ENCODE measurements around the gene MYZAP.

The MYZAP gene

GRCh38 chr15:57626713-57627440, 35.2 kb downstream of the MYZAP start:
- no peak for DNase-seq (ENCODE audit: low read depth)

GRCh38 chr15:57631386-57632110, 39.8 kb downstream of the MYZAP start:
- DNase-seq (ENCODE audit: low read depth) = no peak

- no peak for DNase-seq (ENCODE audit: low read depth)
Observed at GRCh38 chr15:57634290-57634689, 42.6 kb downstream of the MYZAP start.

- no peak for DNase-seq (ENCODE audit: low read depth)
Observed at GRCh38 chr15:57635300-57635909, 43.7 kb downstream of the MYZAP start.

- DNase-seq (ENCODE audit: low read depth) = no peak
Observed at GRCh38 chr15:57637846-57638245, 46.1 kb downstream of the MYZAP start.

- DNase-seq (ENCODE audit: low read depth) = no peak
Observed at GRCh38 chr15:57639306-57639705, 47.6 kb downstream of the MYZAP start.

GRCh38 chr15:57640930-57641682, 49.4 kb downstream of the MYZAP start:
- peak; percentile 11 for DNase-seq (ENCODE audit: low read depth)

GRCh38 chr15:57643826-57644225, 52.1 kb downstream of the MYZAP start:
- no peak for DNase-seq (ENCODE audit: low read depth)

GRCh38 chr15:57646087-57646486, 54.4 kb downstream of the MYZAP start:
- no peak for DNase-seq (ENCODE audit: low read depth)

GRCh38 chr15:57647071-57647790, 55.5 kb downstream of the MYZAP start:
- DNase-seq (ENCODE audit: low read depth) = no peak

GRCh38 chr15:57647791-57648130, 56.1 kb downstream of the MYZAP start:
- no peak for DNase-seq (ENCODE audit: low read depth)

GRCh38 chr15:57649138-57649537, 57.4 kb downstream of the MYZAP start:
- DNase-seq (ENCODE audit: low read depth) = no peak

GRCh38 chr15:57651445-57651844, 59.7 kb downstream of the MYZAP start:
- no peak for DNase-seq (ENCODE audit: low read depth)

- DNase-seq (ENCODE audit: low read depth) = no peak
Observed at GRCh38 chr15:57652481-57652880, 60.8 kb downstream of the MYZAP start.

- no peak for DNase-seq (ENCODE audit: low read depth)
Observed at GRCh38 chr15:57654153-57654852, 62.6 kb downstream of the MYZAP start.

GRCh38 chr15:57655053-57655452, 63.3 kb downstream of the MYZAP start:
- no peak for DNase-seq (ENCODE audit: low read depth)

GRCh38 chr15:57655809-57656208, 64.1 kb downstream of the MYZAP start:
- no peak for DNase-seq (ENCODE audit: low read depth)

- DNase-seq (ENCODE audit: low read depth) = no peak
Observed at GRCh38 chr15:57656434-57656833, 64.7 kb downstream of the MYZAP start.

GRCh38 chr15:57657619-57658018, 65.9 kb downstream of the MYZAP start:
- no peak for DNase-seq (ENCODE audit: low read depth)

GRCh38 chr15:57662091-57662744, 70.5 kb downstream of the MYZAP start:
- no peak for DNase-seq (ENCODE audit: low read depth)

- no peak for DNase-seq (ENCODE audit: low read depth)
Observed at GRCh38 chr15:57662802-57663201, 71.1 kb downstream of the MYZAP start.
